IPS DF 6.9 (cell line): Measurements from ENCODE around the gene BHLHE41.
A peak's percentile ranks its signal among the peaks of the same experiment; 100 is the strongest.

Experiments used
- DNase-seq: peaks from one replicate; pipeline ENCODE4 v3.0.0-alpha.2; 2013; ENCODE audit warnings: low read depth, low spot score
- H3K27ac ChIP-seq: one replicate; pipeline ENCODE4 v1.5.1; 2013; ENCODE audit warnings: low read length, control low read depth
- H3K27me3 ChIP-seq: 2 replicates; pipeline ENCODE4 v1.6.1; 2013; ENCODE audit warnings: mild to moderate bottlenecking, low read length; ENCODE audit not compliant: control insufficient read depth, insufficient read depth
- H3K36me3 ChIP-seq: 2 replicates; pipeline ENCODE4 v1.6.1; 2013; ENCODE audit warnings: low read length; ENCODE audit not compliant: control insufficient read depth, insufficient read depth
- H3K4me1 ChIP-seq: 2 replicates; pipeline ENCODE4 v1.6.1; 2013; ENCODE audit warnings: low read length; ENCODE audit not compliant: control insufficient read depth, insufficient read depth
- H3K4me3 ChIP-seq: 2 replicates; pipeline ENCODE4 v1.5.1; 2013; ENCODE audit warnings: mild to moderate bottlenecking, low read length
- H3K9me3 ChIP-seq: 2 replicates; pipeline ENCODE4 v1.6.1; 2013; ENCODE audit warnings: low read length, inconsistent platforms; ENCODE audit not compliant: control insufficient read depth, insufficient read depth
- WGBS: extraction: QIAGEN DNeasy Blood & Tissue Kit; methylation state at CpG from one replicate; pipeline ENCODE4 v1.1.7; 2013; ENCODE audit warnings: mixed read lengths, missing lambda C conversion rate; ENCODE audit not compliant: insufficient read length, insufficient coverage; 5-methylcytosine and 5-hydroxymethylcytosine counted together

The BHLHE41 gene

GRCh38 chr12:26124446-26125399 is at the start of gene BHLHE41:
TSS of gene BHLHE41 (minus strand) at chr12:26125037. CDS start at chr12:26124779, 258 bp downstream.
- H3K36me3 ChIP-seq = no peaks in the 10 kb centered on the region
- no CpG with 5 or more reads among the region's 54 CpGs for WGBS
- no peaks in the 10 kb centered on the region for H3K9me3 ChIP-seq
- peaks cover 54% of the 10 kb centered on the region for H3K27me3 ChIP-seq
- no peak for DNase-seq
- no peak within 1 kb of the TSS for H3K27ac ChIP-seq
- H3K4me1 ChIP-seq = no peaks in the 10 kb centered on the region
- peak within 1 kb of the TSS; percentile 60; the same call in 1 of the 2 replicates for H3K4me3 ChIP-seq

- no peaks in the 10 kb centered on the region for H3K4me1 ChIP-seq
- WGBS = no CpG with 5 or more reads among the region's 4 CpGs
- DNase-seq = no peak
- no peaks in the 10 kb centered on the region for H3K36me3 ChIP-seq
- H3K27me3 ChIP-seq = no peaks in the 10 kb centered on the region
- H3K27ac ChIP-seq = no peak overlapping the region
- H3K4me3 ChIP-seq = no peak overlapping the region
- H3K9me3 ChIP-seq = no peaks in the 10 kb centered on the region
Measured at GRCh38 chr12:26172946-26173552, 48.2 kb upstream of the BHLHE41 start.

- H3K4me3 ChIP-seq = no peak overlapping the region
- no peaks in the 10 kb centered on the region for H3K4me1 ChIP-seq
- no peak for DNase-seq
- H3K27me3 ChIP-seq = no peaks in the 10 kb centered on the region
- no peak overlapping the region for H3K27ac ChIP-seq
- no peaks in the 10 kb centered on the region for H3K36me3 ChIP-seq
- WGBS = no CpG with 5 or more reads among the region's 7 CpGs
- no peaks in the 10 kb centered on the region for H3K9me3 ChIP-seq
Measured at GRCh38 chr12:26172539-26172938, 47.7 kb upstream of the BHLHE41 start.

GRCh38 chr12:26172013-26172412 is 47.2 kb upstream of the BHLHE41 start:
- Histone ChIP-seq H3K27me3 (no peaks in the 10 kb centered on the region), H3K36me3 (no peaks in the 10 kb centered on the region), H3K27ac (no peak overlapping the region), H3K9me3 (no peaks in the 10 kb centered on the region), H3K4me1 (no peaks in the 10 kb centered on the region), H3K4me3 (no peak overlapping the region)
- WGBS = no CpG with 5 or more reads among the region's 4 CpGs
- DNase-seq = no peak

- WGBS = no CpG with 5 or more reads among the region's 3 CpGs
Measured at GRCh38 chr12:26164118-26164517, 39.3 kb upstream of the BHLHE41 start.

GRCh38 chr12:26162905-26163304 is 38.1 kb upstream of the BHLHE41 start:
- Histone ChIP-seq H3K9me3 (no peaks in the 10 kb centered on the region), H3K27ac (no peak overlapping the region), H3K36me3 (no peaks in the 10 kb centered on the region), H3K4me1 (no peaks in the 10 kb centered on the region), H3K27me3 (no peaks in the 10 kb centered on the region), H3K4me3 (no peak overlapping the region)
- DNase-seq = no peak
- 100% methylated on average over 1 of the region's 4 CpGs for WGBS

More at GRCh38 chr12:26164118-26164517, 39.3 kb upstream of the BHLHE41 start:
- Histone ChIP-seq H3K27ac (no peak overlapping the region), H3K4me1 (no peaks in the 10 kb centered on the region), H3K4me3 (no peak overlapping the region), H3K9me3 (no peaks in the 10 kb centered on the region), H3K27me3 (no peaks in the 10 kb centered on the region), H3K36me3 (no peaks in the 10 kb centered on the region)
- DNase-seq = no peak

- DNase-seq = no peak
- H3K27me3 ChIP-seq = no peaks in the 10 kb centered on the region
- no peaks in the 10 kb centered on the region for H3K4me1 ChIP-seq
- WGBS = no CpG with 5 or more reads among the region's 1 CpG
- H3K36me3 ChIP-seq = no peaks in the 10 kb centered on the region
- H3K9me3 ChIP-seq = no peaks in the 10 kb centered on the region
- no peak overlapping the region for H3K4me3 ChIP-seq
- H3K27ac ChIP-seq = no peak overlapping the region
Measured at GRCh38 chr12:26162174-26162573, 37.3 kb upstream of the BHLHE41 start.

- Histone ChIP-seq H3K27me3 (no peaks in the 10 kb centered on the region), H3K4me1 (no peaks in the 10 kb centered on the region), H3K36me3 (no peaks in the 10 kb centered on the region), H3K4me3 (no peak overlapping the region), H3K9me3 (no peaks in the 10 kb centered on the region), H3K27ac (no peak overlapping the region)
- WGBS = no CpG with 5 or more reads among the region's 3 CpGs
- DNase-seq = no peak
Measured at GRCh38 chr12:26158078-26158764, 33.4 kb upstream of the BHLHE41 start.

GRCh38 chr12:26157001-26157400 is 32.2 kb upstream of the BHLHE41 start:
- no peak overlapping the region for H3K27ac ChIP-seq
- H3K36me3 ChIP-seq = no peaks in the 10 kb centered on the region
- no peaks in the 10 kb centered on the region for H3K27me3 ChIP-seq
- H3K4me1 ChIP-seq = no peaks in the 10 kb centered on the region
- H3K9me3 ChIP-seq = no peaks in the 10 kb centered on the region
- DNase-seq = no peak
- no peak overlapping the region for H3K4me3 ChIP-seq
- WGBS = no CpG with 5 or more reads among the region's 3 CpGs

- no peak for DNase-seq
- no CpG with 5 or more reads among the region's 17 CpGs for WGBS
- no peak overlapping the region for H3K27ac ChIP-seq
Measured at GRCh38 chr12:26156201-26156871, 31.5 kb upstream of the BHLHE41 start.

More at GRCh38 chr12:26156201-26156871, 31.5 kb upstream of the BHLHE41 start:
- Histone ChIP-seq H3K27me3 (no peaks in the 10 kb centered on the region), H3K4me3 (no peak overlapping the region), H3K9me3 (no peaks in the 10 kb centered on the region), H3K36me3 (no peaks in the 10 kb centered on the region), H3K4me1 (no peaks in the 10 kb centered on the region)
